HepG2 (cell line): Measurements from ENCODE around the gene JPT1. TPM values are rescaled to one million over a fixed set of nuclear protein-coding genes. Genes with fewer than 3 reads are reported as not detected.

Experiments
- CENPT ChIP-seq: sonication (generic); formaldehyde crosslinking; IDR thresholded peaks from 2 replicates; pipeline ENCODE4 v1.8.0; 2022; ENCODE audit warnings: low read depth, mild to moderate bottlenecking, moderate library complexity, missing genetic modification reagents
- EEA1 ChIP-seq: sonication (generic); formaldehyde crosslinking; IDR thresholded peaks from 2 replicates; pipeline ENCODE4 v1.5.1; 2020; ENCODE audit warnings: mild to moderate bottlenecking, missing genetic modification reagents, borderline replicate concordance
- IRX3 ChIP-seq: sonication (generic); formaldehyde crosslinking; IDR thresholded peaks from 2 replicates; pipeline ENCODE4 v1.8.1; 2023; ENCODE audit warnings: mild to moderate bottlenecking, low read depth, missing genetic modification reagents, borderline replicate concordance
- ISX ChIP-seq: sonication (generic); formaldehyde crosslinking; conservative IDR thresholded peaks from 2 replicates; pipeline ENCODE4 v1.5.0; 2020; ENCODE audit warnings: missing genetic modification reagents
- KDM1A ChIP-seq: IDR thresholded peaks from 2 replicates; pipeline ENCODE4 v1.6.1; 2016; ENCODE audit warnings: missing compliant biosample characterization
- KDM5B ChIP-seq: sonication (generic); formaldehyde crosslinking; IDR thresholded peaks from 2 replicates; pipeline ENCODE4 v1.4.0; 2020; ENCODE audit warnings: missing genetic modification reagents, mild to moderate bottlenecking, borderline replicate concordance
- MATR3 ChIP-seq: sonication (generic); formaldehyde crosslinking; IDR thresholded peaks from 2 replicates; pipeline ENCODE4 v1.4.0; 2020; ENCODE audit warnings: missing genetic modification reagents
- MXD1 ChIP-seq: sonication (generic); formaldehyde crosslinking; IDR thresholded peaks from 2 replicates; pipeline ENCODE4 v1.4.0; 2020; ENCODE audit warnings: mild to moderate bottlenecking, missing genetic modification reagents
- NFIC ChIP-seq: IDR thresholded peaks from 2 replicates; pipeline ENCODE4 v1.6.1; 2012; ENCODE audit warnings: mild to moderate bottlenecking, low read length, inconsistent platforms
- NFRKB ChIP-seq: fragments of 450-650 bp; IDR thresholded peaks from 2 replicates; pipeline ENCODE4 v1.6.1; 2017
- PCBP2 ChIP-seq: fragments of 200-400 bp; formaldehyde crosslinking; optimal IDR thresholded peaks from 2 replicates; pipeline ENCODE3; 2018; ENCODE audit warnings: low read length, low read depth; ENCODE audit not compliant: poor library complexity, severe bottlenecking
- SMYD3 ChIP-seq: sonication (generic); formaldehyde crosslinking; IDR thresholded peaks from 2 replicates; pipeline ENCODE4 v1.8.1; 2023; ENCODE audit warnings: mild to moderate bottlenecking, missing genetic modification reagents
- TMF1 ChIP-seq: sonication (generic); formaldehyde crosslinking; IDR thresholded peaks from 2 replicates; pipeline ENCODE4 v1.8.1; 2022; ENCODE audit warnings: low read depth, missing genetic modification reagents
- ZBTB7B ChIP-seq: sonication (generic); formaldehyde crosslinking; IDR thresholded peaks from 2 replicates; pipeline ENCODE4 v1.4.0; 2020; ENCODE audit warnings: missing genetic modification reagents
- ZKSCAN5 ChIP-seq: sonication (generic); formaldehyde crosslinking; IDR thresholded peaks from 2 replicates; pipeline ENCODE4 v1.5.1; 2020; ENCODE audit warnings: mild to moderate bottlenecking, missing genetic modification reagents
- ZNF101 ChIP-seq: sonication (generic); formaldehyde crosslinking; IDR thresholded peaks from 2 replicates; pipeline ENCODE4 v1.4.0; 2020; ENCODE audit warnings: mild to moderate bottlenecking, low read depth, missing genetic modification reagents, borderline replicate concordance
- ZNF24 ChIP-seq: fragments of 450-650 bp; IDR thresholded peaks from 2 replicates; pipeline ENCODE4 v1.6.1; 2017; ENCODE audit warnings: antibody characterized with exemption, mild to moderate bottlenecking
- ZNF383 ChIP-seq: sonication (generic); formaldehyde crosslinking; IDR thresholded peaks from 2 replicates; pipeline ENCODE4 v1.4.0; 2020; ENCODE audit warnings: missing genetic modification reagents, mild to moderate bottlenecking, borderline replicate concordance
- ZNF615 ChIP-seq: sonication (generic); formaldehyde crosslinking; IDR thresholded peaks from 2 replicates; pipeline ENCODE4 v1.5.0; 2020; ENCODE audit warnings: mild to moderate bottlenecking, missing genetic modification reagents, borderline replicate concordance
- ZNF713 ChIP-seq: sonication (generic); formaldehyde crosslinking; IDR thresholded peaks from 2 replicates; pipeline ENCODE4 v1.4.0; 2020; ENCODE audit warnings: mild to moderate bottlenecking, missing genetic modification reagents
- ZNF749 ChIP-seq: sonication (generic); formaldehyde crosslinking; IDR thresholded peaks from 2 replicates; pipeline ENCODE4 v1.8.0; 2022; ENCODE audit warnings: mild to moderate bottlenecking, missing genetic modification reagents, moderate library complexity, borderline replicate concordance
- ZNF772 ChIP-seq: sonication (generic); formaldehyde crosslinking; IDR thresholded peaks from 2 replicates; pipeline ENCODE4 v1.5.0; 2020; ENCODE audit warnings: mild to moderate bottlenecking, missing genetic modification reagents
- polyA plus RNA-seq, 8 experiments: library from polyadenylated mRNA; depleted of rRNA in 3 of 8; stranded (reverse) in 7 of 8; unstranded in 1 of 8; fragments of >200 nt; fragmentation: Illumina TruSeq in 4 of 8; extraction: Trizol in 4 of 8; gene quantifications; 2 replicates each; pipeline versions ENCODE4 v1.2.1 to v1.2.3, GENCODE V29; 2011 to 2016; ENCODE audit warnings: low read depth in 4 of 8, missing spikeins in 1 of 8, mixed read lengths in 1 of 8; ENCODE audit not compliant: insufficient read depth in 1 of 8
- total RNA-seq, 5 experiments: library from RNA; depleted of rRNA; stranded (reverse); fragments of >200 nt; fragmentation: Illumina TruSeq; extraction: Trizol; gene quantifications; 2 replicates each; pipeline ENCODE4 v1.2.3, GENCODE V29; 2016; ENCODE audit warnings: low read depth in 1 of 5
- TF ChIP-seq, protein P1 (sequence below): IDR thresholded peaks from 2 replicates; pipeline ENCODE4 v1.6.1; 2018; ENCODE audit warnings: missing genetic modification reagents
- TF ChIP-seq, protein P2 (sequence below): sonication (generic); formaldehyde crosslinking; IDR thresholded peaks from 2 replicates; pipeline ENCODE4 v1.5.0; 2020; ENCODE audit warnings: missing genetic modification reagents
- TF ChIP-seq, protein P3 (sequence below): sonication (generic); formaldehyde crosslinking; IDR thresholded peaks from 2 replicates; pipeline ENCODE4 v1.4.0; 2020; ENCODE audit warnings: missing genetic modification reagents, borderline replicate concordance

The JPT1 gene
- total and polyA plus RNA-seq, 2 of the 13 experiments (the other 11 are each of a cell fraction or from before 2014, with no cell fraction given): 43.3 to 256 TPM

DNA sequence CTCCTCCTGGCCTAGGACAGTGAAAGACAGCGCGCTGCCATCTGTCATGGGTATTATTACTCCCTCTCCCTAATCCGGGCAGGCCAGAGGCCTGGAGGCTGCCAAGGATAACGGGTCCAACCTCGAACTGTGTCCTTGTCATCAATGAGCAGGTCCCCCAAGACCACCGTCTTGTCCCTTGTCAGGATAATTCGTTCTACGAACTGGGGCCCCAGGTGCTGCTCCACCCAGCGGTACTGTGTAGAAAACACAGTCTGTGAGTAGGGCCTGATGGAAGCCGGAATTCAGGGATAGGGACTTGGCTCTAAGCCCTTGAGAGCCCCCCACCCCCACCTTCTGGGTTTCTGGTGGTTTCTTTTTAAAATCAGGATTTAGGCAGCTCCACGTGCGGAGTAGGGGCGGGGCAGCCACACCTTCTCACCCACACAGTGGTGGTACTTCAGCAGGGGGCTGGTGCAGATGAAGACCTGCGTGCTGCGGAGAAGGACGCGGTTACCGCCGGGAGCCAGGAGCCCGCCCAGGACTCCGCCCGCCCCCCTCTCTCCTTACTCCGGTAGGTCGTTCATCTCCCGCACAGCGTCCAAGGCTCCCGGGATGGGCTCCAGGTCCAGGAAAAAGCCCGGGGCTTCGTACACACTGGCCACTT, 23.6 kb downstream of the JPT1 start (continued):
- TF ChIP-seq MXD1 (CRISPR knock-in tag) (no peak), TMF1 (CRISPR knock-in tag) (no peak), IRX3 (CRISPR knock-in tag) (no peak), ZNF749 (no peak), ZNF615 (CRISPR knock-in tag) (peak; percentile 15; the same call in 1 of the 2 replicates), ZNF772 (CRISPR knock-in tag) (no peak; the same call in 1 of the 2 replicates), EEA1 (CRISPR knock-in tag) (no peak), ZNF383 (CRISPR knock-in tag) (no peak), ISX (no peak), SMYD3 (no peak), NFRKB (no peak), CENPT (CRISPR knock-in tag) (no peak), PCBP2 (no peak), KDM5B (no peak), KDM1A (no peak), ZKSCAN5 (no peak), ZNF713 (CRISPR knock-in tag) (no peak), ZBTB7B (CRISPR knock-in tag) (peak; percentile 23; the same call in 1 of the 2 replicates), MATR3 (CRISPR knock-in tag) (no peak), ZNF101 (no peak), ZNF24 (0 out of 2 replicates have a peak, but pooled peaks have one; percentile 13), NFIC (no peak)
- TF ChIP-seq, protein P1, sequence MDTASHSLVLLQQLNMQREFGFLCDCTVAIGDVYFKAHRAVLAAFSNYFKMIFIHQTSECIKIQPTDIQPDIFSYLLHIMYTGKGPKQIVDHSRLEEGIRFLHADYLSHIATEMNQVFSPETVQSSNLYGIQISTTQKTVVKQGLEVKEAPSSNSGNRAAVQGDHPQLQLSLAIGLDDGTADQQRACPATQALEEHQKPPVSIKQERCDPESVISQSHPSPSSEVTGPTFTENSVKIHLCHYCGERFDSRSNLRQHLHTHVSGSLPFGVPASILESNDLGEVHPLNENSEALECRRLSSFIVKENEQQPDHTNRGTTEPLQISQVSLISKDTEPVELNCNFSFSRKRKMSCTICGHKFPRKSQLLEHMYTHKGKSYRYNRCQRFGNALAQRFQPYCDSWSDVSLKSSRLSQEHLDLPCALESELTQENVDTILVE (CRISPR knock-in tag): no peak
- TF ChIP-seq, protein P2, sequence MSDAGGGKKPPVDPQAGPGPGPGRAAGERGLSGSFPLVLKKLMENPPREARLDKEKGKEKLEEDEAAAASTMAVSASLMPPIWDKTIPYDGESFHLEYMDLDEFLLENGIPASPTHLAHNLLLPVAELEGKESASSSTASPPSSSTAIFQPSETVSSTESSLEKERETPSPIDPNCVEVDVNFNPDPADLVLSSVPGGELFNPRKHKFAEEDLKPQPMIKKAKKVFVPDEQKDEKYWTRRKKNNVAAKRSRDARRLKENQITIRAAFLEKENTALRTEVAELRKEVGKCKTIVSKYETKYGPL (CRISPR knock-in tag): no peak
- TF ChIP-seq, protein P3, sequence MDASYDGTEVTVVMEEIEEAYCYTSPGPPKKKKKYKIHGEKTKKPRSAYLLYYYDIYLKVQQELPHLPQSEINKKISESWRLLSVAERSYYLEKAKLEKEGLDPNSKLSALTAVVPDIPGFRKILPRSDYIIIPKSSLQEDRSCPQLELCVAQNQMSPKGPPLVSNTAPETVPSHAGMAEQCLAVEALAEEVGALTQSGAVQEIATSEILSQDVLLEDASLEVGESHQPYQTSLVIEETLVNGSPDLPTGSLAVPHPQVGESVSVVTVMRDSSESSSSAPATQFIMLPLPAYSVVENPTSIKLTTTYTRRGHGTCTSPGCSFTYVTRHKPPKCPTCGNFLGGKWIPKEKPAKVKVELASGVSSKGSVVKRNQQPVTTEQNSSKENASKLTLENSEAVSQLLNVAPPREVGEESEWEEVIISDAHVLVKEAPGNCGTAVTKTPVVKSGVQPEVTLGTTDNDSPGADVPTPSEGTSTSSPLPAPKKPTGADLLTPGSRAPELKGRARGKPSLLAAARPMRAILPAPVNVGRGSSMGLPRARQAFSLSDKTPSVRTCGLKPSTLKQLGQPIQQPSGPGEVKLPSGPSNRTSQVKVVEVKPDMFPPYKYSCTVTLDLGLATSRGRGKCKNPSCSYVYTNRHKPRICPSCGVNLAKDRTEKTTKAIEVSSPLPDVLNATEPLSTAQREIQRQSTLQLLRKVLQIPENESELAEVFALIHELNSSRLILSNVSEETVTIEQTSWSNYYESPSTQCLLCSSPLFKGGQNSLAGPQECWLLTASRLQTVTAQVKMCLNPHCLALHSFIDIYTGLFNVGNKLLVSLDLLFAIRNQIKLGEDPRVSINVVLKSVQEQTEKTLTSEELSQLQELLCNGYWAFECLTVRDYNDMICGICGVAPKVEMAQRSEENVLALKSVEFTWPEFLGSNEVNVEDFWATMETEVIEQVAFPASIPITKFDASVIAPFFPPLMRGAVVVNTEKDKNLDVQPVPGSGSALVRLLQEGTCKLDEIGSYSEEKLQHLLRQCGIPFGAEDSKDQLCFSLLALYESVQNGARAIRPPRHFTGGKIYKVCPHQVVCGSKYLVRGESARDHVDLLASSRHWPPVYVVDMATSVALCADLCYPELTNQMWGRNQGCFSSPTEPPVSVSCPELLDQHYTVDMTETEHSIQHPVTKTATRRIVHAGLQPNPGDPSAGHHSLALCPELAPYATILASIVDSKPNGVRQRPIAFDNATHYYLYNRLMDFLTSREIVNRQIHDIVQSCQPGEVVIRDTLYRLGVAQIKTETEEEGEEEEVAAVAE: 0 out of 2 replicates have a peak, but pooled peaks have one; percentile 31
